K562 (cell line): ENCODE data around the gene RSPO1. TPM values are rescaled to one million over a fixed set of nuclear protein-coding genes. Genes with fewer than 3 reads are reported as not detected.

Source experiments
- E2F3 ChIP-seq: fragments of 250-450 bp; sonication (Bioruptor Pico); IDR thresholded peaks from 2 replicates; pipeline ENCODE4 v1.4.0; 2020; ENCODE audit warnings: mild to moderate bottlenecking
- EP400 ChIP-seq: fragments of 450-650 bp; IDR thresholded peaks from 2 replicates; pipeline ENCODE4 v1.6.1; 2017; ENCODE audit warnings: antibody characterized with exemption, mild to moderate bottlenecking, moderate library complexity
- FOXM1 ChIP-seq, 2 experiments: fragments of 450-650 bp in 1 of 2; sonication (generic) in 1 of 2; formaldehyde crosslinking in 1 of 2; IDR thresholded peaks; 2 replicates each; pipeline versions ENCODE4 v1.6.1 to v1.9.0; 2017 to 2022; ENCODE audit warnings: low read depth in 2 of 2, mild to moderate bottlenecking in 2 of 2, missing genetic modification reagents in 1 of 2, moderate library complexity in 1 of 2
- HBP1 ChIP-seq: fragments of 450-650 bp; formaldehyde crosslinking; IDR thresholded peaks from 2 replicates; pipeline ENCODE4 v1.4.0; 2022; ENCODE audit warnings: missing genetic modification characterization
- ID3 ChIP-seq, 2 experiments: fragments of 250-450 bp in 1 of 2; fragments of 450-650 bp in 1 of 2; sonication (Bioruptor Pico) in 1 of 2; IDR thresholded peaks; 2 replicates each; pipeline versions ENCODE4 v1.6.1 to v1.8.0; 2016 to 2021; ENCODE audit warnings: mild to moderate bottlenecking in 2 of 2, moderate library complexity in 2 of 2, missing compliant biosample characterization in 1 of 2, missing genetic modification characterization in 1 of 2
- MLLT1 ChIP-seq, 2 experiments: fragments of 450-650 bp; IDR thresholded peaks; 2 replicates each; pipeline ENCODE4 v1.6.1; 2016
- MTA3 ChIP-seq: fragments of 450-650 bp; formaldehyde crosslinking; IDR thresholded peaks from 2 replicates; pipeline ENCODE4 v1.6.1; 2017; ENCODE audit warnings: mild to moderate bottlenecking, borderline replicate concordance
- POLR2A ChIP-seq: fragments of 450-650 bp; conservative IDR thresholded peaks from 2 replicates; pipeline ENCODE4 v1.6.1; 2016
- RFX1 ChIP-seq: fragments of 450-650 bp; IDR thresholded peaks from 2 replicates; pipeline ENCODE4 v1.6.1; 2016; ENCODE audit warnings: mild to moderate bottlenecking, moderate library complexity
- SAFB ChIP-seq: fragments of 200-400 bp; formaldehyde crosslinking; IDR thresholded peaks from 2 replicates; pipeline ENCODE4 v1.6.1; 2017; ENCODE audit warnings: low read depth, low read length, borderline replicate concordance
- SIN3A ChIP-seq, 2 experiments: fragments of 150-350 bp in 1 of 2; IDR thresholded peaks; 2 replicates each; pipeline ENCODE4 v1.6.1; 2011 to 2016; ENCODE audit warnings: borderline replicate concordance in 2 of 2, low read depth in 2 of 2, low read length in 2 of 2, mild to moderate bottlenecking in 2 of 2, moderate library complexity in 2 of 2; ENCODE audit not compliant: control insufficient read depth in 1 of 2
- SPI1 ChIP-seq: IDR thresholded peaks from 2 replicates; pipeline ENCODE4 v1.6.1; 2011; ENCODE audit warnings: low read depth, low read length, control low read depth, borderline replicate concordance
- ZNF165 ChIP-seq: fragments of 250-450 bp; sonication (Bioruptor Pico); IDR thresholded peaks from 2 replicates; pipeline ENCODE4 v1.4.0; 2020; ENCODE audit warnings: borderline replicate concordance
- ZNF184 ChIP-seq: sonication (generic); formaldehyde crosslinking; IDR thresholded peaks from 2 replicates; pipeline ENCODE4 v1.5.0; 2020; ENCODE audit warnings: missing genetic modification reagents
- ZNF431 ChIP-seq: sonication (generic); formaldehyde crosslinking; IDR thresholded peaks from 2 replicates; pipeline ENCODE4 v1.8.0; 2022; ENCODE audit warnings: mild to moderate bottlenecking, missing genetic modification reagents
- ZNF583 ChIP-seq: fragments of 250-450 bp; sonication (Bioruptor Pico); IDR thresholded peaks from 2 replicates; pipeline ENCODE4 v1.4.0; 2020
- ZNF639 ChIP-seq, 2 experiments: fragments of 200-800 bp in 1 of 2; sonication (Bioruptor generic) in 1 of 2; sonication (generic) in 1 of 2; formaldehyde crosslinking in 1 of 2; IDR thresholded peaks in 1 of 2; conservative IDR thresholded peaks in 1 of 2; 2 replicates each; pipeline versions ENCODE4 v1.5.0 to v1.6.1; 2016 to 2020; ENCODE audit warnings: missing compliant biosample characterization in 1 of 2, missing genetic modification characterization in 1 of 2, missing genetic modification reagents in 1 of 2
- polyA plus RNA-seq, 8 experiments: library from polyadenylated mRNA; depleted of rRNA in 4 of 8; stranded (reverse) in 5 of 8; unstranded in 3 of 8; fragments of >200 nt; fragmentation: Nextera tagmentation in 2 of 8; fragmentation: Illumina TruSeq in 1 of 8; extraction: Ambion mirVana in 2 of 8; extraction: Trizol in 1 of 8; gene quantifications; 2 replicates each; pipeline versions ENCODE4 v1.2.1 to v1.2.3, GENCODE V29; 2011 to 2014; ENCODE audit warnings: inconsistent platforms in 1 of 8, missing spikeins in 1 of 8
- total RNA-seq, 7 experiments: library from RNA; depleted of rRNA in 6 of 7; stranded (reverse); fragments of >200 nt in 6 of 7; fragmentation: Illumina TruSeq in 2 of 7; extraction: Trizol in 2 of 7; gene quantifications; 2 replicates each; pipeline versions ENCODE4 v1.2.1 to v1.2.3, GENCODE V29; 2011 to 2021; ENCODE audit warnings: low replicate concordance in 1 of 7

The RSPO1 gene
- total and polyA plus RNA-seq, 9 of the 15 experiments (the other 6 are each of a cell fraction or from before 2014, with no cell fraction given): not detected

- peak; percentile 52; the same call in 1 of the 2 replicates for TF ChIP-seq SPI1
- 0 out of 4 replicates have a peak, but pooled peaks of 1 of the 2 experiments have one; percentile 62 for TF ChIP-seq ZNF639 (CRISPR knock-in tag; conservative IDR thresholded peaks at IDR 0.05 in 1 of 2, IDR thresholded peaks at IDR 0.05 in 1 of 2)
- no peak for TF ChIP-seq ID3 (CRISPR knock-in tag; IDR thresholded peaks at IDR 0.05)
- TF ChIP-seq ID3 (tag; IDR thresholded peaks at IDR 0.05): peak; percentile 75; the same call in 1 of the 2 replicates
- peak; percentile 100 for TF ChIP-seq EP400
- TF ChIP-seq MTA3: peak; percentile 66; the same call in 1 of the 2 replicates
- TF ChIP-seq ZNF184 (CRISPR knock-in tag): no peak
- TF ChIP-seq ZNF431 (CRISPR knock-in tag): no peak; the same call in 1 of the 2 replicates
- no peak for TF ChIP-seq FOXM1 (IDR thresholded peaks at IDR 0.05; ENCODE audit: low read depth)
- TF ChIP-seq FOXM1 (CRISPR knock-in tag; IDR thresholded peaks at IDR 0.05; ENCODE audit: low read depth): peak; percentile 94; the same call in 1 of the 2 replicates
- no peak for TF ChIP-seq ZNF165 (CRISPR knock-in tag)
- TF ChIP-seq MLLT1 (IDR thresholded peaks at IDR 0.05): peak in 1 of 2 experiments; percentile 32; a peak in 1 of 4 replicates
- peak; percentile 96 for TF ChIP-seq RFX1
- no peak for TF ChIP-seq SAFB
- TF ChIP-seq POLR2A: peak; percentile 98
- peak; percentile 40; the same call in 1 of the 2 replicates for TF ChIP-seq ZNF583 (CRISPR knock-in tag)
- TF ChIP-seq SIN3A (IDR thresholded peaks at IDR 0.05; ENCODE audit: borderline replicate concordance in 2 of 2, control insufficient read depth in 1 of 2, low read depth in 2 of 2, low read length in 2 of 2): peak in 1 of 2 experiments; percentile 91; a peak in 2 of 4 replicates
- 0 out of 2 replicates have a peak, but pooled peaks have one; percentile 47 for TF ChIP-seq HBP1 (CRISPR knock-in tag)
- TF ChIP-seq E2F3 (CRISPR knock-in tag): no peak
Measured at GRCh38 chr1:37595440-37596181, 39.1 kb downstream of the RSPO1 start, which contains the start of gene GNL2 (continued).
